WI38 (cell line): Measurements from ENCODE around the gene RFLNA.

Experiments
- H3K4me3 ChIP-seq: 2 replicates; pipeline ENCODE4 v1.5.1; 2011; ENCODE audit warnings: low read depth, mild to moderate bottlenecking, control low read depth, low read length
- TF ChIP-seq, protein P1 (sequence below): IDR thresholded peaks from 2 replicates; pipeline ENCODE4 v1.5.1; 2012; ENCODE audit warnings: low read depth, mild to moderate bottlenecking, control low read depth, low read length

The RFLNA gene

DNA sequence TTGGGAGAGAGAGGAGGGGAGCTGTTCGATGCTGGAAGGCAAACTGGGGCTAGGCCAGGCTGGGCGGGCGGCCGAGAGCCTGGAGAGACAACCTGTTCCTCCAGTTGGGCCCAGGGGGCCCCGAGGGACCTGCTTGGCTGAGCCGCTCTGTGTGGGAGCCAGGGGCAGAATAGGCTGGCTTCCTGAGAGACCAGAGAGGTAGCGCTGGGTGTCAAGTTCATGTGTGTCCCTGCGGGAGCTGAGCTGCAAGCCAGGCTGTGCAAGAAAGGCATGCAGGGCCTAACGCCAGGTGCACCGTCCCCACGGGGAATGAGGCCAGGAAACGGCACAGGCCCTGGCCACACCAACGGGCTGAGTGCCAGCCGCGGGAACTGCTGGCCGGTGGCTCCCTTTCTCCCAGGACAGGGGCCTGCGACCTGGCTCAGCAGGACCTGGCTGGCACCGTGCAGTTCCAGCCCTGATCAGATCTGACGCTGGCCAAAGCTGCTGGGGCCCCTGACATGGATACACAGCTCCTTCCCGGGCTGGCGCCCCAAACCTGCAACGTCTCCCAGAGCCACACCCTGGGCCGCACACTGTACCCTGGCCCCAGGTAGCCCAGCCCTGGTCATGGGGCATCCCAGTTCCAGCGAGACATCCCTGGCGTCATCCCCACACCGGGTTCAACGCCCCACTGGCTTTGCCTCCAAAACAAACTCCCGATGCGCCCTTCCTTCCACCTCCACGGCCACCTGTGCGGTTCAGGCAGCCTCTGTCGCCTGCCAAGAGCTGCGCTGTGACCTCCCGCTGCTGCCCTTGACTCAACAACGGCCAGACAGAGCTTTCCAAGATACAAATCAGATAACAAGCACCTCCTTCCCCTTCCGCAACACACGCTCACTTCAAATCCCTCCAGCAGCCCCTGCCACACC, 65.0 kb downstream of the RFLNA start:
- TF ChIP-seq, protein P1, sequence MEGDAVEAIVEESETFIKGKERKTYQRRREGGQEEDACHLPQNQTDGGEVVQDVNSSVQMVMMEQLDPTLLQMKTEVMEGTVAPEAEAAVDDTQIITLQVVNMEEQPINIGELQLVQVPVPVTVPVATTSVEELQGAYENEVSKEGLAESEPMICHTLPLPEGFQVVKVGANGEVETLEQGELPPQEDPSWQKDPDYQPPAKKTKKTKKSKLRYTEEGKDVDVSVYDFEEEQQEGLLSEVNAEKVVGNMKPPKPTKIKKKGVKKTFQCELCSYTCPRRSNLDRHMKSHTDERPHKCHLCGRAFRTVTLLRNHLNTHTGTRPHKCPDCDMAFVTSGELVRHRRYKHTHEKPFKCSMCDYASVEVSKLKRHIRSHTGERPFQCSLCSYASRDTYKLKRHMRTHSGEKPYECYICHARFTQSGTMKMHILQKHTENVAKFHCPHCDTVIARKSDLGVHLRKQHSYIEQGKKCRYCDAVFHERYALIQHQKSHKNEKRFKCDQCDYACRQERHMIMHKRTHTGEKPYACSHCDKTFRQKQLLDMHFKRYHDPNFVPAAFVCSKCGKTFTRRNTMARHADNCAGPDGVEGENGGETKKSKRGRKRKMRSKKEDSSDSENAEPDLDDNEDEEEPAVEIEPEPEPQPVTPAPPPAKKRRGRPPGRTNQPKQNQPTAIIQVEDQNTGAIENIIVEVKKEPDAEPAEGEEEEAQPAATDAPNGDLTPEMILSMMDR = no peak
- H3K4me3 ChIP-seq = no peak overlapping the region

DNA sequence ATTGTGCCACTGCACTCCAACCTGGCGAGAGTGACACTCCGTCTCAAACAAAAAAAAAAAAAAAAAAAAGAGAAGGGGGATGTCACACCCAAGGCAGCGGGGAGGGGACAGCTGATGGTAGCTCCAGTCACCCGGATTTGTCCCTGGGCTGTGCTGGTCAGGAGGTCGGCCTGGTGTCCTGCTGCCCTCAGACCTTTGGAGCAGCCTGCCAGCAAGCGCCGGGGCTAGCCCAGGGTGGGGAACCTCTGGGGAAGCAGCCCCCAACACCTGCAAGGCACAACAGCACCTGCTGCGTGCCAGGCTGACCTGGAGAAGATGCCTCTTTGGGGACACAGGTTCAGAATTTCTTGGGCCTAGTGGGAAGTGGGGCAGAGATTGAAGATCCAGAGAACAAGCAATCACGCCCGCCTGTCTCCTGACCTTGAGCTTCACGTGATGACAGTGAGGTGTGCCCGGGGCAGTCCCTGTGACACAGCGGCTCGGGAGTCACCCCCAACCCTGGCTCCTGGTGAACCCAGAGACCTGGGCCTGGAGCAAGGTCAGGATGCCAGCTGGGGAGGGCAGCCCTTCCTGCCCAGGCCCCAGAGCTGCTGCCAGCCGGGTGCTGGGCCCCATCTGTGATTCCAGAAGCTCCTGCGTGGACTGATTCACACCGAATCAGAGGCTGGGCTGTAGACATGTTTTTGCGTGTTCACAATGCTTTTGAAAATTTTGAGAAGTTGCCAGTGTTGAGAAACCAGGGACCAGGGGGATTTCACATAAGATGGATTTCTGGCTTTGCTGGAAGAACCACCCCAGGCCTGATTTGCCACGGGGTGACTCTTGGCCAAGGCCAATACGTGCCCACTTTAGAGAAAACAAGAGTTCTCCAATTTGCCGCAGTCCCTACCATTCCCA, 66.4 kb downstream of the RFLNA start:
- H3K4me3 ChIP-seq = no peak overlapping the region
- TF ChIP-seq, protein P1 = no peak

DNA sequence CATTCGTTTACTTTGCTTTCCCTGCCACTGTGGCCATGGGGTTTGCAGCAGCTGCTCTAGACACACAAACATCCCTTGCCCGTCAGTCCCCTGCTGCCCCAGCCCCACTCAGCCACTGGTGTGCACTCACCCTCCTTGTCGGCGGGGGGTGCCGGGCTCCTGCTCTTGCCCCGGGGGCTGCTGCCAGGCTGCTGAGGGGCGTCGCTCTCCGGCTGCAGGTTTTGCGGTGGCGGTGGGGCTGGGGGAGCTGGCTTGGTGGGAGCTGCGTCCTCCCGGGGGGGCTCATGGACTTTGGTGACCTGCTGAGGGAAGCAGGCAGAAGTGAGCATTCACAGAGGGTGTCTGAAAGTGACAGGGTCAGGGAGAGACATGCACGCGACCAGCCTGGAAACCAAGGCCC, 67.1 kb downstream of the RFLNA start:
- H3K4me3 ChIP-seq = no peak overlapping the region
- TF ChIP-seq, protein P1 = no peak

DNA sequence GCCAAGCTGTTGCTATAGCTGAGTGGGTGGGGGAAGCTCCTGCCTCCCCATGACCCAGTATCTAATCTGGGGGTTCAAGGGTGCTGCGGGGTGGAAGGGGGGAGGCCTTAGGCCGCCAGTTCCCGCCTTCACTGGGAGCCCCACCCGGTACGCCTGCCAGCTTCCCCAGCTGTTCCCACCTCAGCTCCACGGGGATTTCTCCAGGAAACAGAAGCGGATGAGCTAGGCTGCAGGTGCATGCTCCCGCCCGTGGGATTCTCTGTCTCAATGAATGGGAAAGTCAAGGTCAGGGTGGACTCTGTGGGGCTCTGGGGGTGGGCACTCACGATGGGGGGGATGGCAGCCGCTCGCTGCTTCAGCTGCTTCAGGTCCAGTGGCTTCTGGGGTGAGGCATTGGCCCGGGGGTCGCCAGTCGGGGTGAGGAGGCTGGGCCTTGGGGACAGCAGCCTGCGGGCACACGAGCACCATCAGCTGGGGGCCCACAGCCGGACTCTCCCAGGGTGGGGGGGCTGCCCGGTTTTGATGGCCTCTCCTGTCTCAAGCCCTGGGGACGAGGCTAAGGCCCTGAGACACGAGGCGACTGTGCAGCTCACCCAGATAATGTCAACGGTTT, 68.6 kb downstream of the RFLNA start:
- TF ChIP-seq, protein P1 = no peak
- H3K4me3 ChIP-seq = no peak overlapping the region

DNA sequence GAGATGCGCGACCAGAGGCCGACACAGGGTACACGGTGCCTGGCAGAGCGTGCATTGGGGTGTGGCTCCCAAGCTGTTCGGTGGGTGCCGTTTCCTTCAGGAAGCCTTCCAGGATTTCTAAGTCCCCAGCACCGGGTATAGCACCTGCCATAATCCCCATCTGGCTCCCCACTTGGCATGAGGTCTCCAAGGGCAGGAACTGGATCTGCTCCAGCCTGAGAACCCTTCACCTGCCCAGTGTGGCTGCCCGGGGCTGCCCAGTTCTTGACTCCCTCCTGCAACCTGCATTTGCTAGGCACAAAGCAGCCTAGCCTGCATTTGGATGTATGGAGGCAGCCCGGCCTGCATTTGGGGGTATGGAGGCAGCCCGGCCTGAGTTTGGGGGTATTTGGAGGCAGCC, 69.7 kb downstream of the RFLNA start:
- TF ChIP-seq, protein P1 = no peak

More for the DNA sequence above, 69.7 kb downstream of the RFLNA start:
- no peak overlapping the region for H3K4me3 ChIP-seq
